ENCODE measurements around the gene FAM3B.
"Not testable (repeated sequence)": the region's sequence is repeated elsewhere in the genome, so short reads cannot be mapped to it uniquely, and the experiment has no call there.

FAM3B gene

GRCh38 chr21:41349619-41350390, 33.2 kb downstream of the FAM3B start:
- no peak for DNase-seq (ENCODE audit: low read depth in 2 of 3, low spot score in 1 of 3)

DNA sequence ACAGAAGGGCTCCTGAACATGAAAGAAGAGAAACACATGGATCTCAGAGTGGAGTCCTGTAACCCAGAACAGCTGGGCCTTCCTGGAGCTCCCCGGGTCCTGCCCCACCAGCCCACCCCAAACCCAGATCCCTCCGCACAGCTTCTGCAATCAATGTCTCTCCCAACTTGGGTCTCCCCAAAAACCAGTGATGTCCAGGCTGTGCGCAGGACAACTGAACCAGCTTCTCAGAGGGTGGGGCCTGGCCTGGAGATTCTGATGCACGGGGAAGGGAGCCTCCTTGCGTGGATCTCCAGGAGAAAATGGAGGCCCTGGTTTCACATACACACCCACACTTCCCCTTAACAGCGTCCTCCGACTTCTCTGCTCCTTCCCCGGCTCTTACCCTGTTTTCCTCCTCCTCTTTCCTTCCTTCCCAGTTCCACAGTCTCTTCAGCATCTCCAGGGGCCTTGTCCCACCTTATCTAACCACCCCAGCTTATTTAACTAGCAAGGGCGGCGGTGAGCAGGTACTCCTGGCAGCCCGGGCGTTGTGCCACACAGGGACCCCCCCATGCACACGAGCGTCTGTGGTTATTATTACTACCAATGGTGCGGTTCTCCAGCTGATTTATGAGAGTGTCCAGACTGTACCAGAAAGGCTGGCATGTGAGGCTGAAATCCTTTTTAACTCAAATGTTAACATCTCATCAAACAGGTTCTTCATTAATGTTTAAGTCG, 34.0 kb downstream of the FAM3B start:
- DNase-seq (ENCODE audit: low read depth in 2 of 3, low spot score in 1 of 3) = no peak

- DNase-seq (ENCODE audit: low read depth in 2 of 3, low spot score in 1 of 3) = no peak
Measured at GRCh38 chr21:41357546-41357945, 40.9 kb downstream of the FAM3B start.

GRCh38 chr21:41358193-41359166, 41.9 kb downstream of the FAM3B start:
- DNase-seq (ENCODE audit: low read depth in 2 of 3, low spot score in 1 of 3) = no peak

- DNase-seq (ENCODE audit: low read depth in 2 of 3, low spot score in 1 of 3) = no peak
Measured at GRCh38 chr21:41359286-41359685, 42.7 kb downstream of the FAM3B start.

DNA sequence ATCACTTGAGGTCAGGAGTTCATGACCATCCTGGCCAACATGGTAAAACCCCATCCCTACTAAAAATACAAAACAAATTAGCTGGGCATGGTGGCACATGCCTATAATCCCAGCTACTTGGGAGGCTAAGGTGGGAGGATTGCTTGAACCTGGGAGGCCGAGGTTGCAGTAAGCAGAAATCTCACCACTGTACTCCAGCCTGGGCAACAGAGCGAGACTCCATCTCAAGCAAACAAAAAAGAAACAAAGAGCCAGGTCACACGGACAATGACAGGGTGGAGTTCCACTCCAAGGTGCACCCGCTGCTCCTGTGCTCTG, 43.1 kb downstream of the FAM3B start:
- not testable (repeated sequence) for DNase-seq (ENCODE audit: low read depth in 2 of 3, low spot score in 1 of 3)

GRCh38 chr21:41360072-41360821, 43.6 kb downstream of the FAM3B start:
- DNase-seq (ENCODE audit: low read depth in 2 of 3, low spot score in 1 of 3) = no peak

- DNase-seq (ENCODE audit: low read depth in 2 of 3, low spot score in 1 of 3) = no peak
Measured at GRCh38 chr21:41361053-41361785, 44.6 kb downstream of the FAM3B start.

DNA sequence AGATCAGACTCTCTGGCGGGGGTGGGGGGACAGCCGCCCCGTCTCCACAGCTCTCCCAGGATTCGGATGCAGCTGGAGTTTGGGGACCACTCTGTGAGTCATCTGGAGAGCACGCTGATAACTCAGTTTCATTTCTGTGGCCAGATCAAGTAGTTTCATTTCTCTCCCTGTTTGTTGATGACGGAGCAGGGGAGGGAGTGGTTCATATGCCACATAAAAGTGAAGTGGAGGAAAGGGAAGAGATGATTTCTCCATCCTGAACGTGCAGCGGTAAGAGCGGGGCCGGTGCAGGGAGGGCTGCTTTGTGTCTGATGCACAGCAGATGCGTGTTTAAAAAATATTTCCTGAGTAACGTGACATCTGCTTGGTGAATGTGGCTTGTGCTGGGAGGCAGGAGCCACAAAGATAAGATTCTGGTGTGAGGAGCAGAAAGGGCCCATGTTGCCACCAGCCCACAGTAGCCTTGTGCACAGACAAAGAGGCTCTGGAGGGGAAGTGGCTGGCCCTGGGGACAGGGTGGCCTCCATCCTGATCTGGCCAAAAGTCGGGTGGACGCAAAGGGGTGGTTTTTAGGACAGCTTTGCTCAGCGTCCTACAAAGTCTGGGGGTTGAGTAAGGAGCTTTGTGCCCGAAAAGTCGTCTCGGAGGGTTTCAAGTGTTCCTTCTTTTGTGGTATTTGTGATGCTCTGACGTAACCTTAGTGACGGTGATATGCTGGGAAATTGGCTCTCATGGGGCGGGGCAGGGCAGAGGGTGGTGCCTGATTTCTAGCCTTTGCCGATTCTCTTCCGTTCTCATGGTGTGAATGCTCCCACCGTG, 45.4 kb downstream of the FAM3B start, which contains the start of gene MX2:
Gene MX2 (plus strand): TSS at position 242 of the 819 bp plus-strand sequence. CDS start 14,880 bp downstream, outside the sequence.
- DNase-seq (ENCODE audit: low read depth in 2 of 3, low spot score in 1 of 3) = peak; percentile 47 to 70 (median 55)

DNA sequence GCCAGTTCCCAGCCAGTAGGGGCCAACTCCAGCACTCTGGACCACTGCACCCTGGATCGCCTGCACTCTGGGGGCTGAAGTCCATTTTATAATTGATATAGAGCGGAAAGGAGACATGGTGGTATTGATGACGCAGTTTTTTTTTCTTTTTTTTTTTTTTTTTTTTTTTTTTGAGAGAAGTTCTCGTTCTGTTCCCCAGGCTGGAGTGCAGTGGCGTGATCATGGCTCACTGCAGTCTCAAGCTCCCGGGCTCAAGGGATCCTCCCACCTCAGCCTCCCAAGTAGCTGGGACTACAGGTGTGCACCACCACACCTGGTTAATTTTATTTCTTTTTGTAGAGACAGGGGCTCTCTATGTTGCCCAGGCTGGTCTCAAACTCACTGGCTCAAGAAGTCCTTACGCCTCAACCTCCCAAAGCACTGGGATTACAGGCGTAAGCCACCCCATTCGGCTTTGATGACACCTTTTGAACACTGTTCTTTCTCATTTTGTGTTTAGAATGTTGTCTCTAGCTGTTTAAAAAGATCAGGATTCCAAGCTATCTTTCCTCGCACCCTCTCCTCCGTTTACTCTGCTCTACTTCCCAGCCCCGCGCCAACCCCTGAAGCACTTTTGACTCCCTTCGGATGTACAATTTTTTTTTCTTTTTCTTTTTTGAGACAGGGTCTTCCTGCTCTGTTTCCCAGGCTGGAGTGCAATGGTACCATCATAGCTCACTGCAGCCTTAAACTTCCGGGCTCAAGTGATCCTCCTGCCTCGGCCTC, 46.2 kb downstream of the FAM3B start:
- DNase-seq (ENCODE audit: low read depth in 2 of 3, low spot score in 1 of 3) = no peak

DNA sequence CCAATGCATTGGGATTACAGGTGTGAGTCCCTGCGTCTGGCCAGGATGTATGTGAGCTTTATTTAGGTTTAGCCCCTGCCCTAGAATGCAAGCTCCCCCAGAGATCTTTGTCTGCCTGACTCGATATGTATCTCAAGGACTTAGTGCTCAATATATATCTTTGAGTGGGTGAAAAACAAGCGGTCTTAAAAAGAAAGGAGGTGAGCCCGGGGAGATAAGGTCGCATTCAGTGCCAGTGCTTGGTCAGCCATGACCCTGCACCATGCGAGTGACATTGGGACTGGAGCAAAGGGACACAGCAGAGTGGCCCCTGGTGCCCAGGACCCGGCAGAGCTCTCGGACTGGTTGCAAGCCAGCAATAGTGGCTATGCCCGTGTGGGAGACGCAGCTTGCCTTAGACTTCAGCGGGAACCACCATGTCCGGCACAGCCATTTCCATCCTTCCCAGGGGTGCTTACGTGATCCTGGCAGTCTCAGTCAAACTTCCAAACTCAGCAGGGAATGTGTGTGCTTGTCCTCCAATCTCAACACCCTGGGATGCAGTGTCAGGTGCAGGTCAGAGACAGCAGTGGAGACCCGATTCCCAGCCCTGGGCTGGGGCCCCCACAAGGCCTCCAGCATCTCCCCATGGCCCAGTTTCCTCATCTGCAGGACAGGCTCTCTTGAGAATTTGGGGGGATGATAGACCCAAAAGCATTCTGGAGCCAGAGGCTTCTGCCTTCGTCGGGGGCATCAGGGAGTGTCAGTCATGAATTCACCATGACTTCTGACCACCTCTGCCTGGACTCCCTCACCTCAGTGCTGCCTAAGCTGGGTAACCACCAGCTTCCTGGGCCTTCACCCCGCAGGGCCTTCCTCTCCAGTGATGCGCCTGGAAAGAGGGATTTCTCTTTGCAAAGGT, 47.0 kb downstream of the FAM3B start:
- DNase-seq (ENCODE audit: low read depth in 2 of 3, low spot score in 1 of 3) = no peak

DNA sequence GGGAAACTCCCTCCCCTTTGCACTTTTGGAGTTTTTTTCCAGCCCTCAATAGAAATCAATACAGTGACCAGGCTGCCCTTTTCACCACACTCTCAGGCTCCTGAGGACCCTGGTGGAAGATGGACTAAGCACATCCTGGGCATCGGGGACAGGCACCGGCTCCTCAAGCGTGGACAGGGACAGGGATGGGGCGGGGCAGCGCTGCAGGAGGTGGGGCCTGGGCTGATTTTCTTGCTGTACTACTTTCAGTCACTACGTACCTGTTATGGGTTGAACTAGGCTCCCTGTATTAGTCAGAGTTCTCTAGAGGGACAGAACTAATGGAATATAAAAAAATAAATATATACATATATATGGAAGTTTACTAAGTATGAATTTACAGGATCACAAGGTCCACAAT, 47.7 kb downstream of the FAM3B start:
- peak in 1 of 3 donors; percentile 19 for DNase-seq (ENCODE audit: low read depth in 2 of 3, low spot score in 1 of 3)

GRCh38 chr21:41365377-41366107, 48.9 kb downstream of the FAM3B start:
- DNase-seq (ENCODE audit: low read depth in 2 of 3, low spot score in 1 of 3) = no peak

- no peak for DNase-seq (ENCODE audit: low read depth in 2 of 3, low spot score in 1 of 3)
Measured at GRCh38 chr21:41366522-41367151, 50.0 kb downstream of the FAM3B start.

- DNase-seq (ENCODE audit: low read depth in 2 of 3, low spot score in 1 of 3) = no peak
Measured at GRCh38 chr21:41367301-41367944, 50.8 kb downstream of the FAM3B start.
